Stimulated activated CD8-positive, alpha-beta memory T cell treated with anti-CD3 and anti-CD28 coated beads, Interleukin-12 subunit alpha, Interleukin-12 subunit beta, amount 100 ng/mL, for 24 hours (primary cell): Measurements from ENCODE around the gene MUC13.

Source experiments
- DNase-seq: peaks from one replicate; pipeline ENCODE4 v3.0.0-alpha.2; 2020; ENCODE audit errors: extremely low read depth

Gene MUC13

GRCh38 chr3:124903896-124904834 lies 30.4 kb downstream of the MUC13 start:
- DNase-seq, result no peak

- no peak for DNase-seq
Observed at GRCh38 chr3:124896824-124897526, 37.6 kb downstream of the MUC13 start.

- no peak for DNase-seq
Observed at GRCh38 chr3:124895756-124896155, 38.8 kb downstream of the MUC13 start.

GRCh38 chr3:124893526-124893925 lies 41.0 kb downstream of the MUC13 start:
- no peak for DNase-seq

GRCh38 chr3:124890573-124891190 lies 43.9 kb downstream of the MUC13 start:
- DNase-seq, result no peak

GRCh38 chr3:124888482-124889441 lies 45.8 kb downstream of the MUC13 start:
- no peak for DNase-seq

- no peak for DNase-seq
Observed at GRCh38 chr3:124887932-124888298, 46.6 kb downstream of the MUC13 start.

GRCh38 chr3:124887177-124887931 lies 47.2 kb downstream of the MUC13 start, which contains the start of gene ITGB5:
Gene ITGB5, minus strand, starts transcription at chr3:124887365. Its CDS starts 365 bp downstream, at chr3:124887000.
- no peak for DNase-seq

- no peak for DNase-seq
Observed at GRCh38 chr3:124886168-124887056, 48.1 kb downstream of the MUC13 start.

- no peak for DNase-seq
Observed at GRCh38 chr3:124885466-124886167, 48.9 kb downstream of the MUC13 start.

- DNase-seq, result no peak
Observed at GRCh38 chr3:124884474-124885101, 50.0 kb downstream of the MUC13 start.

GRCh38 chr3:124883766-124884473 lies 50.6 kb downstream of the MUC13 start:
- no peak for DNase-seq

GRCh38 chr3:124882816-124883747 lies 51.5 kb downstream of the MUC13 start:
- no peak for DNase-seq

GRCh38 chr3:124881976-124882697 lies 52.4 kb downstream of the MUC13 start:
- DNase-seq, result no peak

- no peak for DNase-seq
Observed at GRCh38 chr3:124879337-124879680, 55.2 kb downstream of the MUC13 start.
